ENCODE measurements around the gene THOC6. TPM values are rescaled to one million over a fixed set of nuclear protein-coding genes. Genes with fewer than 3 reads are reported as not detected.
"Not testable (repeated sequence)": the region's sequence is repeated elsewhere in the genome, so short reads cannot be mapped to it uniquely, and the experiment has no call there.

The THOC6 gene
- total RNA-seq, 2 donors from 2014 or later: 45.8 to 52.4 TPM

- Mint-ChIP-seq H3K36me3 (ENCODE audit: low read depth) (no peaks in the 10 kb centered on the region), H3K27ac (no peak overlapping the region), H3K4me1 (peaks cover 14% of the 10 kb centered on the region), H3K27me3 (ENCODE audit: insufficient read depth) (no peaks in the 10 kb centered on the region), H3K4me3 (no peak overlapping the region), H3K9me3 (no peaks in the 10 kb centered on the region)
- no peaks in the 10 kb centered on the region for H3K4me1 ChIP-seq (ENCODE audit: control insufficient read depth, insufficient read depth, low read length)
- no peaks in the 10 kb centered on the region for H3K9me3 ChIP-seq (ENCODE audit: control insufficient read depth, low read length)
- no peaks in the 10 kb centered on the region for H3K27me3 ChIP-seq (ENCODE audit: control insufficient read depth, insufficient read depth, low read length, poor library complexity, severe bottlenecking)
- DNase-seq: no peak
- WGBS, 2 experiments (ENCODE audit: insufficient coverage in 1 of 2, insufficient read length in 1 of 2): 71 to 83% methylated on average over 2 to 10 of the region's 10 CpGs
- H3K27ac ChIP-seq (ENCODE audit: low read depth, low read length): no peak overlapping the region
- no peak overlapping the region for H3K4me3 ChIP-seq (ENCODE audit: low read length)
- H3K9ac ChIP-seq (ENCODE audit: extremely low read depth, low read length, poor library complexity, severe bottlenecking): no peak overlapping the region
- H3K36me3 ChIP-seq (ENCODE audit: control insufficient read depth, insufficient read depth, low read length): no peaks in the 10 kb centered on the region
- no peak for TF ChIP-seq CTCF (conservative IDR thresholded peaks at IDR 0.05)
Observed at GRCh38 chr16:3075523-3075915, 51.7 kb downstream of the THOC6 start.

GRCh38 chr16:3075946-3076345 is 52.1 kb downstream of the THOC6 start:
- H3K4me3 ChIP-seq (ENCODE audit: low read length); H3K9me3 Mint-ChIP-seq; H3K27me3 ChIP-seq (ENCODE audit: control insufficient read depth, insufficient read depth, low read length, poor library complexity, severe bottlenecking); H3K27me3 Mint-ChIP-seq (ENCODE audit: insufficient read depth); H3K9ac ChIP-seq (ENCODE audit: extremely low read depth, low read length, poor library complexity, severe bottlenecking); H3K9me3 ChIP-seq (ENCODE audit: control insufficient read depth, low read length); H3K4me1 ChIP-seq (ENCODE audit: control insufficient read depth, insufficient read depth, low read length); H3K36me3 Mint-ChIP-seq (ENCODE audit: low read depth); H3K27ac Mint-ChIP-seq; H3K36me3 ChIP-seq (ENCODE audit: control insufficient read depth, insufficient read depth, low read length); H3K27ac ChIP-seq (ENCODE audit: low read depth, low read length); H3K4me3 Mint-ChIP-seq; DNase-seq: not testable (repeated sequence)
- 80 to 92% methylated on average over 1 to 6 of the region's 6 CpGs for WGBS, 2 experiments (ENCODE audit: insufficient coverage in 1 of 2, insufficient read length in 1 of 2)
- H3K4me1 Mint-ChIP-seq: peaks cover 14% of the 10 kb centered on the region

GRCh38 chr16:3076577-3076976 is 52.7 kb downstream of the THOC6 start:
- H3K27me3 Mint-ChIP-seq (ENCODE audit: insufficient read depth): no peaks in the 10 kb centered on the region
- DNase-seq: no peak
- no peak overlapping the region for H3K9ac ChIP-seq (ENCODE audit: extremely low read depth, low read length, poor library complexity, severe bottlenecking)
- no peak overlapping the region for H3K27ac ChIP-seq (ENCODE audit: low read depth, low read length)
- peaks cover 14% of the 10 kb centered on the region for H3K4me1 Mint-ChIP-seq
- no peaks in the 10 kb centered on the region for H3K9me3 ChIP-seq (ENCODE audit: control insufficient read depth, low read length)
- no peaks in the 10 kb centered on the region for H3K4me1 ChIP-seq (ENCODE audit: control insufficient read depth, insufficient read depth, low read length)
- peaks cover 3% of the 10 kb centered on the region for H3K9me3 Mint-ChIP-seq
- no peak overlapping the region for H3K4me3 Mint-ChIP-seq
- no peak for TF ChIP-seq CTCF (conservative IDR thresholded peaks at IDR 0.05)
- no peak overlapping the region for H3K4me3 ChIP-seq (ENCODE audit: low read length)
- 43 to 71% methylated on average over 2 to 6 of the region's 6 CpGs for WGBS, 2 experiments (ENCODE audit: insufficient coverage in 1 of 2, insufficient read length in 1 of 2)
- no peaks in the 10 kb centered on the region for H3K27me3 ChIP-seq (ENCODE audit: control insufficient read depth, insufficient read depth, low read length, poor library complexity, severe bottlenecking)
- H3K27ac Mint-ChIP-seq: no peak overlapping the region
- no peaks in the 10 kb centered on the region for H3K36me3 ChIP-seq (ENCODE audit: control insufficient read depth, insufficient read depth, low read length)
- H3K36me3 Mint-ChIP-seq (ENCODE audit: low read depth): no peaks in the 10 kb centered on the region

Other genes with a start within 250 kb of the THOC6 start
- 100 to 1,000 TPM; 264 to 272 TPM for gene ELOB, start 246.8 kb upstream of the THOC6 start, total RNA-seq
- gene PRSS33, start 236.5 kb upstream of the THOC6 start, total RNA-seq: under 1 TPM in 1 of 2 donors, not detected in 1; 0.35 TPM
- not detected for gene PRSS41, start 225.6 kb upstream of the THOC6 start, total RNA-seq
- gene PRSS21, start 206.8 kb upstream of the THOC6 start, total RNA-seq: not detected
- not detected for gene ZG16B, start 193.7 kb upstream of the THOC6 start, total RNA-seq
- gene PRSS22, start 165.9 kb upstream of the THOC6 start, total RNA-seq: 1 to 10 TPM; 5.0 to 6.2 TPM
- 10 to 100 TPM; 30.9 to 35.5 TPM for gene FLYWCH2, start 140.8 kb upstream of the THOC6 start, total RNA-seq
- 10 to 100 TPM; 20.5 to 33.6 TPM for gene FLYWCH1, start 112.1 kb upstream of the THOC6 start, total RNA-seq
- gene KREMEN2, start 59.8 kb upstream of the THOC6 start, total RNA-seq: 1 to 10 TPM; 5.0 to 8.4 TPM
- 10 to 100 TPM; 30.5 to 32.0 TPM for gene PAQR4, start 54.7 kb upstream of the THOC6 start, total RNA-seq
- 100 to 1,000 TPM in 1 of 2 donors, 10 to 100 TPM in 1; 88.5 to 101 TPM for gene PKMYT1, start 43.6 kb upstream of the THOC6 start, total RNA-seq
- gene CLDN9, start 11.1 kb upstream of the THOC6 start, total RNA-seq: under 1 TPM in 1 of 2 donors, not detected in 1; 0.18 TPM
- gene CLDN6, start 5.9 kb upstream of the THOC6 start, total RNA-seq: 100 to 1,000 TPM; 404 to 572 TPM
- 10 to 100 TPM; 37.8 to 43.5 TPM for gene TNFRSF12A, start 3.7 kb upstream of the THOC6 start, total RNA-seq
- 10 to 100 TPM; 49.8 to 59.1 TPM for gene HCFC1R1, start 93 bp upstream of the THOC6 start, total RNA-seq
- gene BICDL2, start 12.9 kb downstream of the THOC6 start, total RNA-seq: 1 to 10 TPM; 4.7 to 8.2 TPM
- 1 to 10 TPM; 4.5 to 6.1 TPM for gene MMP25, start 22.5 kb downstream of the THOC6 start, total RNA-seq
- 1 to 10 TPM; 2.0 to 4.0 TPM for gene IL32, start 41.6 kb downstream of the THOC6 start, total RNA-seq
- 10 to 100 TPM; 36.6 to 70.0 TPM for gene ZSCAN10, start 75.3 kb downstream of the THOC6 start, total RNA-seq
- gene ZNF205, start 88.6 kb downstream of the THOC6 start, total RNA-seq: 10 to 100 TPM; 15.4 to 18.3 TPM
- 1 to 10 TPM; 5.1 to 6.3 TPM for gene ZNF213, start 111.0 kb downstream of the THOC6 start, total RNA-seq
- gene OR1F1, start 164.2 kb downstream of the THOC6 start, total RNA-seq: under 1 TPM in 1 of 2 donors, not detected in 1; 0.29 TPM
- 10 to 100 TPM; 11.2 TPM for gene ZNF200, start 211.1 kb downstream of the THOC6 start, total RNA-seq
- gene MEFV, start 232.6 kb downstream of the THOC6 start, total RNA-seq: not detected

All from endodermal cell (in vitro differentiated cells).